HCT116 (cell line): Measurements from ENCODE around the gene DENND11. TPM values are rescaled to one million over a fixed set of nuclear protein-coding genes. Genes with fewer than 3 reads are reported as not detected.
A peak's percentile ranks its signal among the peaks of the same experiment; 100 is the strongest.

ENCODE experiments used
- ATAC-seq: fragments of 200-7000 bp; cut with Tn5 transposase; 2 replicates; pipeline ENCODE4 v1.9.1; 2020; ENCODE audit warnings: mild to moderate bottlenecking, moderate library complexity
- BruUV-seq: library from RNA; stranded (reverse); fragments of 400-500 nt; replicated peaks from 2 replicates; lab custom pipeline; 2021; lab: Mats Ljungman, UMichigan
- CTCF ChIA-PET: fragments of 300-600 bp; sonication (Branson Sonifier 250); formaldehyde crosslinking; loops from one replicate; lab custom pipeline; 2021; ENCODE audit warnings: antibody characterized with exemption; lab: Charles Lee
- POLR2A ChIA-PET: fragments of 300-600, 350-600 bp; sonication (Branson Sonifier 250); formaldehyde crosslinking; loops from one replicate; lab custom pipeline; 2021; ENCODE audit warnings: antibody characterized with exemption; lab: Charles Lee
- RAD21 ChIA-PET, 2 experiments: fragments of 300-600 bp; sonication (Branson Sonifier 250); formaldehyde crosslinking; loops; one replicate each; lab custom pipeline; 2023; ENCODE audit warnings: low total read pairs in 2 of 2; ENCODE audit not compliant: uncharacterized antibody in 2 of 2, unreplicated experiment in 2 of 2, low non-redundant PET in 1 of 2; lab: Charles Lee
- DNase-seq: peaks from one replicate; pipeline ENCODE4 v3.0.0-alpha.2; 2010; ENCODE audit warnings: low read depth, low spot score
- H2AFZ ChIP-seq: fragments of 200-600 bp; shearing (Covaris generic), sonication (generic); 2 replicates; pipeline ENCODE4 v1.6.1; 2017; ENCODE audit warnings: low read depth, mixed run types, mixed read lengths, antibody characterized with exemption, low read length; ENCODE audit not compliant: poor library complexity, severe bottlenecking
- H3K27ac ChIP-seq: 2 replicates; pipeline ENCODE4 v1.5.1; 2012; ENCODE audit warnings: low read depth, low read length
- H3K27me3 ChIP-seq: fragments of 200-600 bp; sonication (generic); 2 replicates; pipeline ENCODE4 v1.6.1; 2016; ENCODE audit warnings: mixed run types, low read length, mixed read lengths; ENCODE audit not compliant: insufficient read depth
- H3K36me3 ChIP-seq, 2 experiments: fragments of 200-500 bp in 1 of 2; fragments of 200-600 bp in 1 of 2; sonication (Bioruptor generic) in 1 of 2; sonication (generic) in 1 of 2; 2 replicates each; pipeline versions ENCODE4 v1.5.1 to v1.6.1; 2014 to 2016; ENCODE audit warnings: low read length in 2 of 2, inconsistent platforms in 1 of 2, mixed read lengths in 1 of 2, mixed run types in 1 of 2; ENCODE audit not compliant: insufficient read depth in 2 of 2, control insufficient read depth in 1 of 2
- H3K4me1 ChIP-seq, 2 experiments: fragments of 200-600 bp in 1 of 2; sonication (generic) in 1 of 2; 2 replicates each; pipeline versions ENCODE4 v1.5.1 to v1.6.1; 2012 to 2017; ENCODE audit warnings: low read length in 2 of 2, inconsistent platforms in 1 of 2, mild to moderate bottlenecking in 1 of 2, mixed read lengths in 1 of 2, mixed run types in 1 of 2, moderate library complexity in 1 of 2; ENCODE audit not compliant: insufficient read depth in 2 of 2, control insufficient read depth in 1 of 2
- H3K4me2 ChIP-seq: fragments of 200-600 bp; sonication (generic); 2 replicates; pipeline ENCODE4 v1.6.1; 2017; ENCODE audit warnings: mixed run types, low read length, mixed read lengths
- H3K4me3 ChIP-seq, 2 experiments: fragments of 200-600 bp in 1 of 2; sonication (generic) in 1 of 2; replicated peaks in 1 of 2; 2 replicates each; pipeline ENCODE4 v1.5.1; 2011 to 2016; ENCODE audit warnings: low read length in 2 of 2, control low read depth in 1 of 2, low read depth in 1 of 2, mild to moderate bottlenecking in 1 of 2, mixed read lengths in 1 of 2, mixed run types in 1 of 2
- H3K79me2 ChIP-seq: fragments of 200-600 bp; sonication (generic); 2 replicates; pipeline ENCODE4 v1.6.1; 2017; ENCODE audit warnings: mild to moderate bottlenecking, mixed run types, low read length, moderate library complexity, mixed read lengths; ENCODE audit not compliant: insufficient read depth
- H3K9ac ChIP-seq: fragments of 200-600 bp; sonication (generic); 2 replicates; pipeline ENCODE4 v1.6.1; 2016; ENCODE audit warnings: low read length, mixed read lengths
- H3K9me2 ChIP-seq: fragments of 200-600 bp; sonication (generic), shearing (Covaris generic); 2 replicates; pipeline ENCODE4 v1.6.1; 2017; ENCODE audit warnings: mixed run types, mild to moderate bottlenecking, moderate library complexity; ENCODE audit not compliant: insufficient read depth
- H3K9me3 ChIP-seq, 2 experiments: fragments of 200-500 bp in 1 of 2; fragments of 200-600 bp in 1 of 2; sonication (Bioruptor generic) in 1 of 2; sonication (generic) in 1 of 2; 2 replicates each; pipeline ENCODE4 v1.6.1; 2014 to 2017; ENCODE audit warnings: low read length in 2 of 2, mixed read lengths in 2 of 2, inconsistent platforms in 1 of 2, low read depth in 1 of 2, mild to moderate bottlenecking in 1 of 2, mixed run types in 1 of 2, moderate library complexity in 1 of 2; ENCODE audit not compliant: control insufficient read depth in 1 of 2, insufficient read depth in 1 of 2
- H4K20me1 ChIP-seq: fragments of 200-600 bp; sonication (generic), shearing (Covaris generic); 2 replicates; pipeline ENCODE4 v1.6.1; 2017; ENCODE audit warnings: mixed run types, mild to moderate bottlenecking, moderate library complexity; ENCODE audit not compliant: insufficient read depth
- CBX3 ChIP-seq: IDR thresholded peaks from 2 replicates; pipeline ENCODE4 v1.6.1; 2012; ENCODE audit warnings: low read depth
- CEBPB ChIP-seq: IDR thresholded peaks from 2 replicates; pipeline ENCODE4 v1.6.1; 2012; ENCODE audit warnings: low read depth
- EGR1 ChIP-seq: IDR thresholded peaks from 2 replicates; pipeline ENCODE4 v1.6.1; 2012; ENCODE audit warnings: low read depth
- EZH2 ChIP-seq: fragments of 200-600 bp; sonication (generic); IDR thresholded peaks from 2 replicates; pipeline ENCODE4 v1.6.1; 2017; ENCODE audit warnings: antibody characterized with exemption, mixed run types
- FOSL1 ChIP-seq: IDR thresholded peaks from 2 replicates; pipeline ENCODE4 v1.6.1; 2012; ENCODE audit warnings: low read depth
- JUND ChIP-seq: IDR thresholded peaks from 2 replicates; pipeline ENCODE4 v1.6.1; 2012
- POLR2A ChIP-seq: IDR thresholded peaks from 2 replicates; pipeline ENCODE4 v1.7.0; 2011; ENCODE audit warnings: borderline replicate concordance; ENCODE audit not compliant: insufficient read depth, insufficient read length; ENCODE audit errors: extremely low read depth
- REST ChIP-seq: IDR thresholded peaks from 2 replicates; pipeline ENCODE4 v1.6.1; 2012; ENCODE audit warnings: low read depth
- SP1 ChIP-seq: IDR thresholded peaks from 2 replicates; pipeline ENCODE4 v1.6.1; 2012; ENCODE audit warnings: low read depth
- SRF ChIP-seq: IDR thresholded peaks from 2 replicates; pipeline ENCODE4 v1.6.1; 2012; ENCODE audit warnings: low read depth
- TCF7L2 ChIP-seq: IDR thresholded peaks from 2 replicates; pipeline ENCODE4 v1.7.0; 2011; ENCODE audit warnings: borderline replicate concordance, inconsistent platforms; ENCODE audit not compliant: insufficient read depth, insufficient read length; ENCODE audit errors: extremely low read depth
- ZFX ChIP-seq: fragments of 450-650 bp; IDR thresholded peaks from 2 replicates; pipeline ENCODE4 v1.6.1; 2017
- ZNF274 ChIP-seq: fragments of 200-500 bp; sonication (Bioruptor generic); IDR thresholded peaks from 2 replicates; pipeline ENCODE4 v1.6.1; 2014; ENCODE audit warnings: mild to moderate bottlenecking, low read depth, low read length, inconsistent platforms
- intact Hi-C: fragments of 100-400 bp; cut with micrococcal nuclease; formaldehyde crosslinking; loops from 2 replicates; pipeline ENCODE4 v1.10.0; 2022
- total RNA-seq: library from RNA; stranded (reverse); gene quantifications from one replicate; pipeline ENCODE4 v1.2.1, GENCODE V29; 2021; ENCODE audit not compliant: unreplicated experiment
- TF ChIP-seq, protein P1 (sequence below): IDR thresholded peaks from 2 replicates; pipeline ENCODE4 v1.6.1; 2012
- TF ChIP-seq, protein P2 (sequence below): IDR thresholded peaks from 2 replicates; pipeline ENCODE4 v1.6.1; 2011; ENCODE audit warnings: mild to moderate bottlenecking, low read length, moderate library complexity; ENCODE audit not compliant: insufficient replicate concordance; ENCODE audit errors: extremely low read depth
- TF ChIP-seq, protein P3 (sequence below): IDR thresholded peaks from 2 replicates; pipeline ENCODE4 v1.6.1; 2012

The DENND11 gene
- total RNA-seq, 1 experiment from 2014 or later: 23.4 TPM

GRCh38 chr7:141704112-141704511 lies 2.1 kb upstream of the DENND11 start:
- Histone ChIP-seq H4K20me1 (no peaks in the 10 kb centered on the region), H3K79me2 (no peaks in the 10 kb centered on the region; the same call in 1 of the 2 replicates), H3K4me2 (no peak overlapping the region), H3K27ac (no peak overlapping the region), H3K36me3 (no peaks in the 10 kb centered on the region), H3K9ac (no peak overlapping the region), H3K4me1 (peaks cover 8 to 10% of the 10 kb centered on the region in 2 experiments; a peak in 2 of 4 replicates), H3K4me3 (no peak overlapping the region), H2AFZ (no peak overlapping the region), H3K9me2 (no peaks in the 10 kb centered on the region), H3K9me3 (no peaks in the 10 kb centered on the region), H3K27me3 (no peaks in the 10 kb centered on the region)
- ChIA-PET RAD21 (no interaction called here), POLR2A (no interaction called here), CTCF (no interaction called here)
- intact Hi-C loops: no loop called here
- TF ChIP-seq REST (no peak), CBX3 (no peak), CEBPB (no peak)
- TF ChIP-seq, protein P1, sequence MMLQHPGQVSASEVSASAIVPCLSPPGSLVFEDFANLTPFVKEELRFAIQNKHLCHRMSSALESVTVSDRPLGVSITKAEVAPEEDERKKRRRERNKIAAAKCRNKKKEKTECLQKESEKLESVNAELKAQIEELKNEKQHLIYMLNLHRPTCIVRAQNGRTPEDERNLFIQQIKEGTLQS: no peak
- no TSS peak for BruUV-seq
- ATAC-seq (no peak), DNase-seq (no peak)

DNA sequence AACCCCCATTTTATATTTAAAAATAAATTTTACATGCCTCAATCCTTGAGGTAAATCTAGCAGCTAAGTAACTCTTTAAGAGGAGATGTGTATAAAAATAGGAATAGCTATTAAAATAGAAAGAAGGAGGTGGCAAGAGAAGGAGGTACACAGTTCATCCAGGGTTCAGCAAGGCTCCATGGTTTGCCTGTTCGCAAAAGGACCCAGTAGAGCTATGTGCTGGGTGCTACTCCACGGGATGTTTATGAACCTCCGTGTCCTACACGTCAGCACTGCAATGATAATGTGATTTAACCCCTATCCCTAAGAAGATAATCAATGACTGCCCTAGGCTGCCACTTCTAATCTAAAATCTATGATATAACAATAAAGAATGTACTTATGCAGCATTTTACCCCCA lies 926 bp upstream of the DENND11 start:
- CTCF ChIA-PET: no interaction called here
- TF ChIP-seq EZH2: no peak
- TF ChIP-seq, protein P2, sequence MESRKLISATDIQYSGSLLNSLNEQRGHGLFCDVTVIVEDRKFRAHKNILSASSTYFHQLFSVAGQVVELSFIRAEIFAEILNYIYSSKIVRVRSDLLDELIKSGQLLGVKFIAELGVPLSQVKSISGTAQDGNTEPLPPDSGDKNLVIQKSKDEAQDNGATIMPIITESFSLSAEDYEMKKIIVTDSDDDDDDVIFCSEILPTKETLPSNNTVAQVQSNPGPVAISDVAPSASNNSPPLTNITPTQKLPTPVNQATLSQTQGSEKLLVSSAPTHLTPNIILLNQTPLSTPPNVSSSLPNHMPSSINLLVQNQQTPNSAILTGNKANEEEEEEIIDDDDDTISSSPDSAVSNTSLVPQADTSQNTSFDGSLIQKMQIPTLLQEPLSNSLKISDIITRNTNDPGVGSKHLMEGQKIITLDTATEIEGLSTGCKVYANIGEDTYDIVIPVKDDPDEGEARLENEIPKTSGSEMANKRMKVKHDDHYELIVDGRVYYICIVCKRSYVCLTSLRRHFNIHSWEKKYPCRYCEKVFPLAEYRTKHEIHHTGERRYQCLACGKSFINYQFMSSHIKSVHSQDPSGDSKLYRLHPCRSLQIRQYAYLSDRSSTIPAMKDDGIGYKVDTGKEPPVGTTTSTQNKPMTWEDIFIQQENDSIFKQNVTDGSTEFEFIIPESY: no peak
- no peak for TF ChIP-seq ZFX
- TF ChIP-seq JUND: no peak
- no peak for TF ChIP-seq POLR2A
- no peak for TF ChIP-seq EGR1
- TF ChIP-seq FOSL1: no peak
- no peak for TF ChIP-seq SP1
- TF ChIP-seq ZNF274: no peak
- TF ChIP-seq SRF: no peak
- TF ChIP-seq, protein P1: no peak
- TF ChIP-seq, protein P3, sequence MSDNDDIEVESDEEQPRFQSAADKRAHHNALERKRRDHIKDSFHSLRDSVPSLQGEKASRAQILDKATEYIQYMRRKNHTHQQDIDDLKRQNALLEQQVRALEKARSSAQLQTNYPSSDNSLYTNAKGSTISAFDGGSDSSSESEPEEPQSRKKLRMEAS: no peak
- TF ChIP-seq CBX3: no peak
- TF ChIP-seq TCF7L2: no peak

More for the DNA sequence above, 926 bp upstream of the DENND11 start:
- intact Hi-C loops: no loop called here
- peak overlapping the region; percentile 75 for H3K4me2 ChIP-seq
- no peaks in the 10 kb centered on the region for H4K20me1 ChIP-seq
- H3K4me1 ChIP-seq: peaks cover 8 to 10% of the 10 kb centered on the region in 2 experiments; a peak in 2 of 4 replicates
- POLR2A ChIA-PET: no interaction called here
- H3K4me3 ChIP-seq: peak overlapping the region; percentile 56 to 60
- no peak overlapping the region for H3K27ac ChIP-seq
- RAD21 ChIA-PET: no interaction called here
- BruUV-seq: no TSS peak
- ATAC-seq (no peak), DNase-seq (no peak)
- H3K9me3 ChIP-seq: no peaks in the 10 kb centered on the region
- no peaks in the 10 kb centered on the region for H3K36me3 ChIP-seq
- H2AFZ ChIP-seq: no peak overlapping the region
- H3K27me3 ChIP-seq: no peaks in the 10 kb centered on the region
- peak overlapping the region; percentile 41; the same call in 1 of the 2 replicates for H3K9ac ChIP-seq
- no peaks in the 10 kb centered on the region; the same call in 1 of the 2 replicates for H3K79me2 ChIP-seq
- no peaks in the 10 kb centered on the region for H3K9me2 ChIP-seq
